Neural cell (in vitro differentiated cells): ENCODE results near the gene FGFBP3. TPM values are rescaled to one million over a fixed set of nuclear protein-coding genes. Genes with fewer than 3 reads are reported as not detected.

Experiments
- H2AFZ ChIP-seq: fragments of 200-600, 300-800 bp; sonication (generic), shearing (Covaris generic); 2 replicates; pipeline ENCODE4 v1.6.0; 2014; ENCODE audit warnings: low read depth, mild to moderate bottlenecking, antibody characterized with exemption, low read length, moderate library complexity
- H3F3A ChIP-seq: fragments of 200-600 bp; shearing (Covaris generic); 2 replicates; pipeline ENCODE4 v1.6.1; 2016; ENCODE audit warnings: mild to moderate bottlenecking, moderate library complexity, mixed read lengths, antibody characterized with exemption, low read length; ENCODE audit not compliant: insufficient read depth, poor library complexity, severe bottlenecking
- H3K27ac ChIP-seq: fragments of 200-600, 300-800 bp; sonication (generic), shearing (Covaris generic); 2 replicates; pipeline ENCODE4 v1.5.1; 2014; ENCODE audit warnings: mild to moderate bottlenecking, low read length, moderate library complexity
- H3K27me3 ChIP-seq: fragments of 300-800, 200-600 bp; sonication (generic), shearing (Covaris generic); 2 replicates; pipeline ENCODE4 v1.6.0; 2014; ENCODE audit warnings: mild to moderate bottlenecking, low read depth, low read length, moderate library complexity; ENCODE audit not compliant: insufficient read depth
- H3K36me3 ChIP-seq: fragments of 300-800, 200-600 bp; sonication (generic), shearing (Covaris generic); 2 replicates; pipeline ENCODE4 v1.5.1; 2014; ENCODE audit warnings: mild to moderate bottlenecking, antibody characterized with exemption, low read length, moderate library complexity; ENCODE audit not compliant: insufficient read depth
- H3K4me2 ChIP-seq: fragments of 300-800, 200-600 bp; sonication (generic), shearing (Covaris generic); 2 replicates; pipeline ENCODE4 v1.6.0; 2014; ENCODE audit warnings: mild to moderate bottlenecking, low read length
- H3K4me3 ChIP-seq: fragments of 300-800, 200-600 bp; sonication (generic), shearing (Covaris generic); 2 replicates; pipeline ENCODE4 v1.5.1; 2014; ENCODE audit warnings: mild to moderate bottlenecking, low read length, moderate library complexity
- H3K79me2 ChIP-seq: fragments of 200-600 bp; shearing (Covaris generic); replicated peaks from 2 replicates; pipeline ENCODE4 v1.6.0; 2014; ENCODE audit warnings: mild to moderate bottlenecking, low read length, moderate library complexity; ENCODE audit not compliant: insufficient read depth
- H3K9ac ChIP-seq: fragments of 300-800, 200-600 bp; sonication (generic), shearing (Covaris generic); 2 replicates; pipeline ENCODE4 v1.6.1; 2016; ENCODE audit warnings: mild to moderate bottlenecking, low read length, mixed read lengths
- H3K9me2 ChIP-seq: fragments of 200-600 bp; shearing (Covaris generic); 2 replicates; pipeline ENCODE4 v1.6.1; 2016; ENCODE audit warnings: mild to moderate bottlenecking, low read length, mixed read lengths; ENCODE audit not compliant: insufficient read depth
- H3K9me3 ChIP-seq: fragments of 200-600, 300-800 bp; sonication (generic), shearing (Covaris generic); 2 replicates; pipeline ENCODE4 v1.6.1; 2016; ENCODE audit warnings: mild to moderate bottlenecking, mixed run types, low read length, moderate library complexity, mixed read lengths
- H4K20me1 ChIP-seq: fragments of 200-600 bp; shearing (Covaris generic); 2 replicates; pipeline ENCODE4 v1.6.1; 2016; ENCODE audit warnings: mild to moderate bottlenecking, mixed run types; ENCODE audit not compliant: insufficient read depth
- EP300 ChIP-seq: fragments of 450-650 bp; conservative IDR thresholded peaks from 2 replicates; pipeline ENCODE4 v1.6.1; 2014; ENCODE audit warnings: antibody characterized with exemption, mild to moderate bottlenecking, moderate library complexity; ENCODE audit not compliant: poor library complexity, severe bottlenecking
- EZH2 ChIP-seq: fragments of 200-600, 300-800 bp; shearing (Covaris generic), sonication (generic); IDR thresholded peaks from 2 replicates; pipeline ENCODE4 v1.6.1; 2014; ENCODE audit warnings: antibody characterized with exemption, low read length, borderline replicate concordance, mild to moderate bottlenecking; ENCODE audit not compliant: insufficient read depth, poor library complexity, severe bottlenecking
- MXI1 ChIP-seq: fragments of 450-650 bp; conservative IDR thresholded peaks from 2 replicates; pipeline ENCODE4 v1.6.1; 2014; ENCODE audit warnings: antibody characterized with exemption, mild to moderate bottlenecking; ENCODE audit not compliant: poor library complexity, severe bottlenecking
- POLR2AphosphoS5 ChIP-seq: IDR thresholded peaks from 2 replicates; pipeline ENCODE4 v1.6.1; 2012
- RAD21 ChIP-seq: fragments of 450-650 bp; conservative IDR thresholded peaks from 2 replicates; pipeline ENCODE4 v1.6.1; 2014; ENCODE audit warnings: antibody characterized with exemption, mild to moderate bottlenecking, moderate library complexity
- SMC3 ChIP-seq: fragments of 450-650 bp; conservative IDR thresholded peaks from 2 replicates; pipeline ENCODE4 v1.6.1; 2014; ENCODE audit warnings: antibody characterized with exemption, mild to moderate bottlenecking, moderate library complexity; ENCODE audit not compliant: poor library complexity
- TAF1 ChIP-seq: IDR thresholded peaks from 2 replicates; pipeline ENCODE4 v1.6.1; 2012; ENCODE audit warnings: low read depth
- polyA plus RNA-seq: library from polyadenylated mRNA; depleted of rRNA; stranded (reverse); fragments of >200 nt; gene quantifications from 2 replicates; pipeline ENCODE4 v1.2.3, GENCODE V29; 2014
- TF ChIP-seq, protein P1 (sequence below): IDR thresholded peaks from 2 replicates; pipeline ENCODE4 v1.6.1; 2012; ENCODE audit warnings: borderline replicate concordance
- TF ChIP-seq, protein P2 (sequence below): fragments of 450-650 bp; IDR thresholded peaks from 2 replicates; pipeline ENCODE4 v1.5.1; 2014; ENCODE audit warnings: antibody characterized with exemption, mild to moderate bottlenecking, moderate library complexity; ENCODE audit not compliant: poor library complexity, severe bottlenecking

Gene FGFBP3
- polyA plus RNA-seq, 1 donor from 2014 or later, result 39.5 TPM

DNA sequence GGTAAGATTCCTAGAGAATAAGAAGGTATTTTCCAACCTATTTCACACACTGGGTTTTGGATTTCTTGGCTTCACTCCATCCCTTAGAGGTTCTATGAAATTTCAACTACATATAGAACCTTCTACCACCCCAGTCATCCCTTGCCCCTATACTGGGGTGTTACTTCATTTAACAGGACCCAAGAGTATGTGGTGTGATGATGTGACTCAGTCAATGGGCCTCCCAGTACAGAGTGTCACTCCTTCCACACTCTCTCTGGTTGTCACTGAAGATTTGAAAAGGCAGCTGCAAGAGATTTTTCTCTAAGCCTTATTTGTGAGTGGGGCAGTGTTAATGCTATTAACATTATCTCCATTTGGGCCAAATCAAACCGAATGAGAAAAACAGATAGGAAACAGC lies 33.5 kb downstream of the FGFBP3 start:
- Histone ChIP-seq H3F3A (no peaks in the 10 kb centered on the region), H3K4me2 (no peak overlapping the region), H2AFZ (no peak overlapping the region), H3K79me2 (no peaks in the 10 kb centered on the region), H3K27ac (no peak overlapping the region), H3K9me3 (no peaks in the 10 kb centered on the region), H3K9ac (no peak overlapping the region), H3K4me3 (no peak overlapping the region), H3K9me2 (no peaks in the 10 kb centered on the region), H3K36me3 (no peaks in the 10 kb centered on the region), H3K27me3 (no peaks in the 10 kb centered on the region), H4K20me1 (no peaks in the 10 kb centered on the region)
- TF ChIP-seq SMC3 (no peak), MXI1 (no peak), TAF1 (no peak), POLR2AphosphoS5 (no peak)

DNA sequence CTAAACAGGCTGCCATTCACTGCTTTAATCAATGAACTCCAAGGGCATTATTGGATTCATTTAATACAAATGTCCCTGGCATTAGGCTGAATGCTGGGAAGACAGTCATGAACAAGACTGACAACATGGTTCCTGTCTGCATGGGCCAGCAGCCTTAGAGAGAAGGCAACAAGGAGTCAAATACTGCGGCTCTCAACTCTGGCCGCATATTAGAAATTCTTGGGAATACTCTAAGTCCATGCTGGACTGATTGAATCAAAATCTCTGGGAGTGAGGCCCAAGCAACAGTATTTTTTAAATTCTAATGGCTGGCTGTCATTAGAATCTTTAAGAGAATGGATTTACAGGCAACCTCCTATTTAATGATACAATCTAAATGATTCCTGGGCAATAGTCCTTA lies 34.1 kb downstream of the FGFBP3 start:
- H3K9ac ChIP-seq, result no peak overlapping the region

More for the DNA sequence above, 34.1 kb downstream of the FGFBP3 start:
- TF ChIP-seq RAD21 (no peak), POLR2AphosphoS5 (no peak), EP300 (no peak), SMC3 (no peak), MXI1 (no peak), TAF1 (no peak), EZH2 (no peak)
- TF ChIP-seq, protein P1, sequence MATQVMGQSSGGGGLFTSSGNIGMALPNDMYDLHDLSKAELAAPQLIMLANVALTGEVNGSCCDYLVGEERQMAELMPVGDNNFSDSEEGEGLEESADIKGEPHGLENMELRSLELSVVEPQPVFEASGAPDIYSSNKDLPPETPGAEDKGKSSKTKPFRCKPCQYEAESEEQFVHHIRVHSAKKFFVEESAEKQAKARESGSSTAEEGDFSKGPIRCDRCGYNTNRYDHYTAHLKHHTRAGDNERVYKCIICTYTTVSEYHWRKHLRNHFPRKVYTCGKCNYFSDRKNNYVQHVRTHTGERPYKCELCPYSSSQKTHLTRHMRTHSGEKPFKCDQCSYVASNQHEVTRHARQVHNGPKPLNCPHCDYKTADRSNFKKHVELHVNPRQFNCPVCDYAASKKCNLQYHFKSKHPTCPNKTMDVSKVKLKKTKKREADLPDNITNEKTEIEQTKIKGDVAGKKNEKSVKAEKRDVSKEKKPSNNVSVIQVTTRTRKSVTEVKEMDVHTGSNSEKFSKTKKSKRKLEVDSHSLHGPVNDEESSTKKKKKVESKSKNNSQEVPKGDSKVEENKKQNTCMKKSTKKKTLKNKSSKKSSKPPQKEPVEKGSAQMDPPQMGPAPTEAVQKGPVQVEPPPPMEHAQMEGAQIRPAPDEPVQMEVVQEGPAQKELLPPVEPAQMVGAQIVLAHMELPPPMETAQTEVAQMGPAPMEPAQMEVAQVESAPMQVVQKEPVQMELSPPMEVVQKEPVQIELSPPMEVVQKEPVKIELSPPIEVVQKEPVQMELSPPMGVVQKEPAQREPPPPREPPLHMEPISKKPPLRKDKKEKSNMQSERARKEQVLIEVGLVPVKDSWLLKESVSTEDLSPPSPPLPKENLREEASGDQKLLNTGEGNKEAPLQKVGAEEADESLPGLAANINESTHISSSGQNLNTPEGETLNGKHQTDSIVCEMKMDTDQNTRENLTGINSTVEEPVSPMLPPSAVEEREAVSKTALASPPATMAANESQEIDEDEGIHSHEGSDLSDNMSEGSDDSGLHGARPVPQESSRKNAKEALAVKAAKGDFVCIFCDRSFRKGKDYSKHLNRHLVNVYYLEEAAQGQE, result no peak
- TF ChIP-seq, protein P2, sequence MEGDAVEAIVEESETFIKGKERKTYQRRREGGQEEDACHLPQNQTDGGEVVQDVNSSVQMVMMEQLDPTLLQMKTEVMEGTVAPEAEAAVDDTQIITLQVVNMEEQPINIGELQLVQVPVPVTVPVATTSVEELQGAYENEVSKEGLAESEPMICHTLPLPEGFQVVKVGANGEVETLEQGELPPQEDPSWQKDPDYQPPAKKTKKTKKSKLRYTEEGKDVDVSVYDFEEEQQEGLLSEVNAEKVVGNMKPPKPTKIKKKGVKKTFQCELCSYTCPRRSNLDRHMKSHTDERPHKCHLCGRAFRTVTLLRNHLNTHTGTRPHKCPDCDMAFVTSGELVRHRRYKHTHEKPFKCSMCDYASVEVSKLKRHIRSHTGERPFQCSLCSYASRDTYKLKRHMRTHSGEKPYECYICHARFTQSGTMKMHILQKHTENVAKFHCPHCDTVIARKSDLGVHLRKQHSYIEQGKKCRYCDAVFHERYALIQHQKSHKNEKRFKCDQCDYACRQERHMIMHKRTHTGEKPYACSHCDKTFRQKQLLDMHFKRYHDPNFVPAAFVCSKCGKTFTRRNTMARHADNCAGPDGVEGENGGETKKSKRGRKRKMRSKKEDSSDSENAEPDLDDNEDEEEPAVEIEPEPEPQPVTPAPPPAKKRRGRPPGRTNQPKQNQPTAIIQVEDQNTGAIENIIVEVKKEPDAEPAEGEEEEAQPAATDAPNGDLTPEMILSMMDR, result no peak
- no peaks in the 10 kb centered on the region for H3F3A ChIP-seq
- H3K27ac ChIP-seq, result no peak overlapping the region
- no peak overlapping the region for H3K4me2 ChIP-seq
- no peaks in the 10 kb centered on the region for H3K79me2 ChIP-seq
- H4K20me1 ChIP-seq, result no peaks in the 10 kb centered on the region
- H3K4me3 ChIP-seq, result no peak overlapping the region
- H3K27me3 ChIP-seq, result no peaks in the 10 kb centered on the region
- no peak overlapping the region for H2AFZ ChIP-seq
- H3K9me3 ChIP-seq, result no peaks in the 10 kb centered on the region
- H3K36me3 ChIP-seq, result no peaks in the 10 kb centered on the region
- no peaks in the 10 kb centered on the region for H3K9me2 ChIP-seq
